Fibroblast of the conjunctiva (primary cell): ENCODE measurements around the gene CCDC183.
A peak's percentile ranks its signal among the peaks of the same experiment; 100 is the strongest.
"Not testable (repeated sequence)": the region's sequence is repeated elsewhere in the genome, so short reads cannot be mapped to it uniquely, and the experiment has no call there.

Source experiments
- DNase-seq: peaks from one replicate; pipeline ENCODE4 v3.0.0-alpha.2; 2010; ENCODE audit warnings: low read depth

CCDC183 gene

DNA sequence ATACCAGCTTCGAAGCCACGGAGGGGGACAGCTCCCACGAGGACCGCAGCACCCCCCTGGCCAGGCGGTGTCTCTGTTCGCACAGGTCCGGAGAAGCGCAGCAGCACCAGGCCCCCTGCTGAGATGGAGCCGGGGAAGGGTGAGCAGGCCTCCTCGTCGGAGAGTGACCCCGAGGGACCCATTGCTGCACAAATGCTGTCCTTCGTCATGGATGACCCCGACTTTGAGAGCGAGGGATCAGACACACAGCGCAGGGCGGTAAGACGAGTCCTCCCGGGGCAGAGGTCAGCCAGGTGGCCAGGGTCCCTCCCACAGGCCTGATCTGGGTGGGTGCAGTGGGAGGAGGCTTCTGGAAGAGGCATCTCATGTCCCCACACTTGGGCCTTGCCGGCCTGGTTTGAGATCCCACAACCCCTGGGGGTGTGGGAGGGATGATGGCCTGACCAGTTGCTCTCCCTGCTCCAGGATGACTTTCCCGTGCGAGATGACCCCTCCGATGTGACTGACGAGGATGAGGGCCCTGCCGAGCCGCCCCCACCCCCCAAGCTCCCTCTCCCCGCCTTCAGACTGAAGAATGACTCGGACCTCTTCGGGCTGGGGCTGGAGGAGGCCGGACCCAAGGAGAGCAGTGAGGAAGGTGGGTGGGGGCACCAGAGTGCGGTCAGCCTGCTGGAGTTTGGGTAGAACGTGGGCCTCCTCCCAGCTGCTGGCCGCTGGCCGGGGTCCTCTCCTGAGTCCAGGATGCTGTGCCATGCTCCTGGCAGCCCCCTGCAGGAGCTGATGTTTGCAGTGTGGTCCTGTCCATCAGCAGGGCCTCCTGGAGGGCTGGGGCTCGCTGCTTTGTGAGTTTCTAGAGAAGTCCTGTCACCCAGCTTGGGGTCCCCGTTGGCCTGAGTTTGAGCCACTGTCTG lies 43.3 kb downstream of the CCDC183 start:
- no peak for DNase-seq

DNA sequence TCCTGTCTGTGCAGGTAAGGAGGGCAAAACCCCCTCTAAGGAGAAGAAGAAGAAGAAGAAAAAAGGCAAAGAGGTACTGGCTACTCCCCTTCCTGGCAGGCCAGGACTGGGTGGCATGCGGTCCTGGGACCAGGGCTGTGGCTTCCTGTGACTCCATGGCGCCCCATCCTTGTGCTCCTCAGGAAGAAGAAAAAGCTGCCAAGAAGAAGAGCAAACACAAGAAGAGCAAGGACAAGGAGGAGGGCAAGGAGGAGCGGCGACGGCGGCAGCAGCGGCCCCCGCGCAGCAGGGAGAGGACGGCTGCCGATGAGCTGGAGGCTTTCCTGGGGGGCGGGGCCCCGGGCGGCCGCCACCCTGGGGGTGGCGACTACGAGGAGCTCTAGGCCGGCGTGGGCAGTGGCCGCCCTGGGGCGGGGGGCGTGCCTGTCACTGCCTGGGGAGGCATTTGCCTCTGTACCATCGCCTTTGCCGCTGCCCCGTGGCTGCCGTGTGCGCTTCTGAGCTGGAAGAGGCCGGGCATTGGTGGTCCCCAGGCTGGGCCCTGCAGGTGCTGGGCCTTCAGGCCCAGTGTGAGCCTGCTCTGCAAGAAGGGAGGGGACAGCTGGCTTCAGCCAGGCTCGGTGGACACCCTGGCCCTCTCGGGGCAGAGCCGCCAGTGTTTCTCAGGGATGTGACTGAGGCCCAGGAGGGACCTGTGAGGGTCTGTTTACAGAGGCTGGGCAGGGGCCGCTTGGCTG lies 44.2 kb downstream of the CCDC183 start:
- no peak for DNase-seq

DNA sequence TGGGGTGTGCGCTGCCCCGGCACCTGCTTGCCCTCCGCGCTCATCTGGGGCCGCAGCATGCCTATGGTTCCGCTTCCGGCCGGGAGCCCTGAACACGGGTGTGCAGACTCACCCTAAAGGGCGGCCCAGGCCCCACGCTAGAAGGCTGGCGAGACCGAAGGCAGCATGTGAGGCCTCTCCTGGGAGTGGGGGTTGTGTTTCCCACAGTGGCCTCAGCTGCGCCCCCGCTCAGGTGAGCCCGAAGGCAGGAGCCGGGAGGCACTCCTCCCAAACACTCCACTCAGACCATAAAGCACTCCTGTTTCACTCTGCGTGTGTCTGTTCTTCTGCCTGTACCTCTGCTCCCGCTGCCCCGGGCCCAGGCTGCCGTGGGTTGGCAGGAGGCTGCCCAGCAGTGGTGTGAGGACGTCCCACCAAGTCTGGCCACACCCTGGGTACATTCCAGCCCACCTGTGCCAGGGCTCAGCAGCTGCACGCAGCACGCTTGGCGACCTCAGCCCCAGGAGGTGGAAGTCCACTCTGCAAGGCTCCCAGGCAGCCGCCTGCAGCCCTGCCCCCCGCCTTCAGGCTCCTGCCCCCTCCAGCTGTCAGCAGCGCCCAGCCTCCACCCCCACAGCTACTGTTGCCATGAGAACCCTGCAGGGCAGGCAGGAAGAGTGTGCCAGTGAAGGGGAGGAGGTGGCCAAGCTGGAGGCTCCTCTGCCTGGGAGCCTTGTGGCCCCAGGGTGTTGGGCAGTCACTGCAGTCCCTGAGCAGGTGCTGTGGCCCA lies 44.9 kb downstream of the CCDC183 start:
- DNase-seq: peak; percentile 33

DNA sequence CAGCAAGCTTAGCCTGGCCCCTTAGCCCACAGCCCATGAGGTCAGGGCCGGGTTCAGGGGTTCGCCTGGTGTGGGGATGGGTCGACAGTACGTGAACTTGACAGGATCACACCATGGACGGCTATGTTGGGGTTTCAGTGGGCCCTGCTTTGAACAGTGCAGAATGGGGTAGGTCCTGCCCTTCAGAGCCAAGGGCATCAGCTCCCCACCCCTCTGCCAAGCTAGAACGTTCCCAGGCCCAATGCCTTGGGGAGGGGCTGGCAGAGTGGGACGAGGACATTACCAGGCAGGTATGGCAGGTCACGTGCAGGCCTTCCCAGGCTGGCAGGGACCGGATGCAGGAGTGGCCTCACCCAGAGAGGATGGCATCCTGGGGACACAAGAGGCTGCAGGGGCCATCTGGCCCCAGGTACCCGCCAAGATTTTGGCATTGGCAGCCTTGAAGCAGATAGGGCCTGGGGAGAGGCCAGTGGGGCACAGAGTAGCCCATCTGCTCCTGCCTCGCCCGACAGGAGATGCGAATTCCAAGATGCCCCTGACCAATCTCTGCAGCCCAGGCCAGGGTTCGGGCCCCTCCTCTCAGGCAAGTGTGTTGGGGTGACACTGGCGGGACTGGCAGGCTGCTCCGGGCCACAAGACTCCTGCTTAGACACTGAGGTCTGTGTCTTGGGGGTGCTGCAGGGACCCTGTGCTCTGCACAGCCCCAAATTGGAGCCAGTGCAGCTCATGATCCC lies 45.7 kb downstream of the CCDC183 start:
- DNase-seq: not testable (repeated sequence)

DNA sequence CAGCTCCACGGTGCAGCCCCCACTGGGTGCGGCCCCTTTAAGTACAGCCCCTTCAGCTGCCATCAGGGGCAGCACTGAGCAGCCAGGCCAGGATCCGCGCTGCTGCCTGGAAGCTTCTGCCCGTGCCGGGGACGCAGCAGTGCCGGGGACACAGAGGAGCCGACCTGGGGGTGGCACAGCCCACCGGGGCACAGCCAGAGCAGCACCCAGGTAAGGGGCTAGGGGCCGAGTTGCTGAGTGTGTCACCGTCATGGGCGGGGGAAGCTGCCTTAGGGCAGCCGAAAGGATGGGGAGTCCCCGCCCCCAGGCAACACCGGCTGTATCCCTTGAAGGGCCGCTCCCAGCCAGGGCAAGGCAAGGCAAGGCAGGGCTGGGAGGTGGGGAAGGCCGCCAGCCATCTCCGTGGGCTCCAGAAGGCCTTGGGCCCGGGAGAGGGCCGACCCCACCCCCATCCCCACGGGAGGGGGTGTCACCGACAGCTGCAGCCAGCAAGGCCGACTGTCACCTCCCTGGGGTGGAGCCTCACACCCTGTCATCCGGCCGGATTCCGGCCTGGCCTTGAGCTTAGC lies 46.3 kb downstream of the CCDC183 start, which contains the start of gene AJM1:
TSS of gene AJM1 (plus strand) at position 99 of the 569 bp plus-strand sequence. CDS start 1,937 bp downstream, outside the sequence.
- peak; percentile 53 for DNase-seq

DNA sequence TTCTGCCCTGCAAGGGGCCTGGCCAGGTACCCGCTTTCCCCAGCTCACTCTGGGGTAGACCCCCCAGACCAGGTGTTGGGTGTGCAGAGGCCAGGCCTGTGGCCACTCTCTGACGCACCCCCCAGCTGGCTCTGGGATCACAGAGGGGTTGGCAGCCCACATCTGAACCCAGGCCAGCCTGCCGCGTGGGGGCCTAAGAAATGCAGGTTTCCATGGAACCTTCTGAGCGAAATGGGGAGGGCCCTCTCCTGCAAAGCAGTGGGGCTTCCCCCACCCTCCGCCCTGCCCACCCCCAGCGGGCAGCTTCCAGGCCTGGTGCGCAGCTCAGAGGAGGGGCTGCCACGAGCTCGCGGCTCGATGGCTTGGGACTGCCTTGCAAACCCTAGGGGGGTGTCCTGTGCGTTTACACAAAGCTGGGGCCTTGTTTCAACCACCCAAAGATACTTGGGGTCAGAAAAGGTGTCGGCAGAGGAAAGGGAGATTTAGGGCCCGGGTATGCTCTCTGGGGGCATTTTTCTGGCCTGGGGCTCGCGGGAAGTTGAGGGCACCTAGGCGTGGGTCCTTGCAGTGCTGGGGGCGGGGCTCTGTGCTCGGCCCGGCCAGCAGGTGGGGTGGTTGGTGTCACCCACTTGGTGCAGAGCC lies 47.1 kb downstream of the CCDC183 start:
- DNase-seq: not testable (repeated sequence)

DNA sequence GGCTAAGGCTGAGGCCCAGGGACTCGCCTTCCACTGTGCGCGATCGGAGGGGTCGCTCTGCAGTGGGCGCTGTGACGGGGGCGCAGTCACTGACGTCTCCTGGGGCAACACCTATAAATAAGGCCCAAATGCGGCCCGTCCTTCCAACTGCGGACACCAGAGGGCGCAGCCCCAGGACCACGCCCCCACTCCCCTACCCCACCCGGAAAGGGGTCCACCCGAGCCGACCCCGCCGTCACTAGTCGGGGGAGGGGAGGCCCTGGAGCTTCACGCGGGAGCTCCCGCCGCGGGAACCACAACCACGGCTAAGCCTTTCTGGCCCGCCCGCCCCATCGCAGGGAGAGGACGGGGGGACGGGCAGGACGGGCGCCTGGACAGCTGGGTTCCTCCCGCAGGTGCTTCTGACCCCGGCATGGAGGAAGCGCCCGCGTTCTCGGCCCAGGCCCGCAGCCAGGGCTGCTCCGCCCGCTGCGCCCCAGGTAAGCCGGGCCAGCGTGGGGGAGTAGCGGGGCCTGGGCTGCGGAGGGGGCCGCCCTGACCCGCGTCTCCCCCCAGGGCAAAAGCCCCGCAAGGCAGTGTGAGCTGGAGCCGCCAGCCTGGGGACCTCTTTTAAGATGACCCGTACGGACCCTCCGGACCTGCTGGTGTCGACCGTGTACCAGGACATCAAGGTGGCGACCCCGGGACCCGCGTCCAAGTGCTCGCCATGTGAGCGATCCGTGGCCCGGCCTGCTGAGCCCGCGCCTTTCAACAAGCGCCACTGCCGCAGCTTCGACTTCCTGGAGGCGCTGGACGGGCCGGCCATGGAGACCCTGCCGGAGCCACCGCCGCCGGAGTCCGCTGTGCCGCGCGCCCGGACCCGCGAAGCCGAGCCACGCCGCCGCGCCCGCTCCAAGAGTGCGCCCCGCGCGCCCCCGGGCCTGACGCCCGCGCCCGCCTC lies 47.9 kb downstream of the CCDC183 start:
- DNase-seq: not testable (repeated sequence)

DNA sequence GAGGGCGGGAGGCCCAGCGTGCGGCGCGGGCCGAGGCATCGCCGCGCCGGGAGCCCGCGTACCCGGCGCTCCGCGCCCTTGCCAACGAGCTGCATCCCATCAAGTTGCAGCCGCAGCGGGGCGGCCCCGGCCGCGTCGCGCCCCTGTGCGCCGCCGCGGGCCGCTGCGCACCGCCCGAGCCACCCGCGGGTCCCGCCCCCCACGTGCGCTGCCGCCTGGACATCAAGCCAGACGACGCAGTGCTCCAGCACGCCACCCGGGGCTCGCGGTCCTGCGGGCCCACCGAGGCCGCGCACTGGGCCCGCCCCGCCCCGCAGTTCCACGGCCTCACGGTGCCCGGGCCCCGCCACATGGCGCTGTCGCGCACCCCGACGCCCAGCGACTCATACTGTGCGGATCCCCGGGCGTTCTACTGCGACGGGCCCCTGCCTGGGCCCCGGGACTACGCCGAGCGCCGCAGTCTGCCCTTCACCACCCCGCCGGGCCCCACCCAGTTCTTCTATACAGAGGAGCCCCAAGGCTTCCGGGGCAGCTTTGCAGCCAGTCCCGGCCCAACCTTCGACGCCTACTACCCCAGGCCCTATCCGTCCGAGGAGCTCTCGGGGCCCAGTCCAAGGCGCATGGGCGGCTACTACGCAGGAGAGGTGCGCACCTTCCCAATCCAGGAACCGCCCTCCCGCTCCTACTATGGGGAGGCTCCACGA lies 48.8 kb downstream of the CCDC183 start:
- DNase-seq: no peak

DNA sequence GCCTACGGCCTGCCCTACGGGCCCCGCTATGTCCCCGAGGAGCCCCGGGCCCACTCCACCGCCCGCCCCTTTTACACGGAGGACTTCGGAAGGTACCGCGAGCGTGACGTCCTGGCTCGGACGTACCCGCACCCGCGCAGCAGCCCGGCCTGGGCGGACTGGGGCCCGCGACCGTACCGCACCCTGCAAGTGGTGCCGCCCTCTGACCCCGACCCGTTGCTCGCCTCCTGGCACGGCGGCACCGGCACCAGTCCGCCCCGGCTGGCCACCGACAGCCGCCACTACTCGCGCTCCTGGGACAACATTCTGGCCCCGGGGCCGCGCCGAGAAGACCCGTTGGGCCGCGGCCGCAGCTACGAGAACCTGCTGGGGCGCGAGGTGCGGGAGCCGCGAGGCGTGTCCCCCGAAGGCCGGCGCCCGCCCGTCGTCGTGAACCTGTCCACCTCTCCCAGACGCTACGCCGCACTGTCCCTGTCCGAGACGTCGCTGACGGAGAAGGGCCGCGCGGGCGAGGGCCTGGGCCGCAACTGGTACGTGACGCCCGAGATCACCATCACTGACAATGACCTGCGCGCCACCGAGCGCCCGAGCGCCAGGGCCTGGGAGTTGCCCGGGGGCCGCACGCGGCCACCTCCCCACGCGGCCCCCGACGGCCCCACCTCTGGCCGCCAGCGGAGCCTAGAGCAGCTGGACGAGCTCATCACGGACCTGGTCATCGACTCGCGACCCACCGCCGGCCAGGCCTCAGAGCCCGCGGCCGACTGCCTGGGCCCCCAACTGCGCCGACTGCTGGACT lies 49.5 kb downstream of the CCDC183 start:
- DNase-seq: no peak

DNA sequence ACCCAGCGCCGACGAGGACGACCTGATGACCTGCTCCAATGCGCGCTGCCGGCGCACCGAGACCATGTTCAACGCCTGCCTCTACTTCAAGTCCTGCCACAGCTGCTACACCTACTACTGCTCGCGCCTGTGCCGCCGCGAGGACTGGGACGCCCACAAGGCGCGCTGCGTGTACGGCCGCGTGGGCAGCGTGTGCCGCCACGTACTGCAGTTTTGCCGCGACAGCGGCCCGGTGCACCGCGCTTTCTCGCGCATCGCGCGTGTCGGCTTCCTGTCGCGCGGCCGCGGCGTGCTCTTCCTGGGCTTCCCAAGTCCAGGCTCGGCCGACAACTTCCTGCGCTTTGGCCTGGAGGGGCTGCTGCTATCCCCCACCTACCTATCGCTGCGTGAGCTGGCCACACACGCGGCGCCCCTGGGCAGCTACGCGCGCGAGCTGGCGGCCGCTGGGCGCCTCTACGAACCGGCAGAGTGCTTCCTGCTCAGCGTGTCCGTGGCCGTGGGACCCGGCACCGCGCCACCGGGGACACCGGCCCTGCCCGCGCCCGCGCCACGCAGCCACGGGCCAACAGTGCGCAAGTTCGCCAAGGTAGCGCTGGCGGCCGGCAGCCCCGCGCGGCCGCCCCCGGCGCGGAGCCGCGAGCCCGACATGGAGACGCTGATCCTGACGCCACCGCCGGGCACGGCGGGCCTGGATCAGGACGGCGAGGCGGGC lies 50.4 kb downstream of the CCDC183 start:
- no peak for DNase-seq

DNA sequence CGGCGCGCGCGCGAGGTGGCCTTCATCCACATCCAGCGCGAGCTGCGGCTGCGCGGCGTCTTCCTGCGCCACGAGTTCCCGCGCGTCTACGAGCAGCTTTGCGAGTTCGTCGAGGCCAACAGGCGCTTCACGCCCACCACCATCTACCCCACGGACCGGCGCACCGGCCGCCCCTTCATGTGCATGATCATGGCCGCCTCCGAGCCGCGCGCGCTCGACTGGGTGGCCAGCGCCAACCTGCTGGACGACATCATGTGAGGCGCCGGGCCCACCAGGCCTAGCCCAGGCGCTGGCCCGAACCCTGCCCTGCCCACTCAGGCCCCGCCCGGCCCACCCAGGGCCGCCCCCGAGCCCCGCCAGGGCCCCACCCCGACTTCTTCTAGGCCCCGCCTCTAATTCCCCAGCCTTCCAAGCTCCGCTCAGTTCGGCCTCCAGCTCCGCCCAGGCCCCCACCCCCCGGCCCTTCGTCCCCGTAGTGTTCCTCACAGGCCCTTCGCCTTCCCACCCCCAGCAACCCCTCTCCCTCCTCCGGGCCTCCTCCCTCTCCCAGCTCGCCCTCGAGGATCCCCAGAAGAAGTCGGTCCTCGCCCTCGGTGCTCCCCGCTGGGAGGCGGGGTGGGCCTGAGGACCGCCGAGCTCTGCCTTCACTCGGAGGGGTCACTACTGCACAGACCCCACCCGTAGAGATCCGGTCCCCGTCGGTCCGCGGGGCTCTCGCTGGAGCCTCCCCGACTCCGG lies 51.1 kb downstream of the CCDC183 start:
- DNase-seq: peak; percentile 65

DNA sequence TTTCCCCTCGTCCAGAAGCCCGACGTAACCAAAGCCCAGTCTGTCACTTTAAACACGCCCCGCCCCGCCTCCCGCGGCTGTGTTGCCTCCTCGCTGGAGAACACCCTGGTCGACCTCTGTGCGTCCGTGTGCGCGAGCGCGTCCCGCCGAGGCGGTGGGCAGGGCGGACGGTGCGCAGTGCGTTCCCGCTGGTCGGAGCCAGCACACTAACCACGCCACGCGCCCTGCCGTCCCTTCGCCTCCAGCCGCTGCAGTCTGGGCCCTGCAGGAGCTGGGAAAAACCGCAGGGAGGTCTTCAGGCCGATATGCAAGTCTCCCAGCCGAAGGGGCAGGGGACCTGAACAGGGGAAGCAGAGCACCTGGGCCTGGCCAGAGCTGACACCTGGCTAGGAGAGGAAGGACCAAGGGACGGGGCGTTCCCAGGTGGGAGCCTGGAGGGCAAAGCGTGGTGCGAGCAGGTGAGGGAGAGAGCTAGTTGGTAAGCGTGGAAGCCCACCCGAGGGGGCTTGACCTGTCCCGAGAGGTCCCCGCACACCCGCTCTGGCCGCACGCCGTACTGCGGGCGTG lies 51.8 kb downstream of the CCDC183 start:
- peak; percentile 68 for DNase-seq

DNA sequence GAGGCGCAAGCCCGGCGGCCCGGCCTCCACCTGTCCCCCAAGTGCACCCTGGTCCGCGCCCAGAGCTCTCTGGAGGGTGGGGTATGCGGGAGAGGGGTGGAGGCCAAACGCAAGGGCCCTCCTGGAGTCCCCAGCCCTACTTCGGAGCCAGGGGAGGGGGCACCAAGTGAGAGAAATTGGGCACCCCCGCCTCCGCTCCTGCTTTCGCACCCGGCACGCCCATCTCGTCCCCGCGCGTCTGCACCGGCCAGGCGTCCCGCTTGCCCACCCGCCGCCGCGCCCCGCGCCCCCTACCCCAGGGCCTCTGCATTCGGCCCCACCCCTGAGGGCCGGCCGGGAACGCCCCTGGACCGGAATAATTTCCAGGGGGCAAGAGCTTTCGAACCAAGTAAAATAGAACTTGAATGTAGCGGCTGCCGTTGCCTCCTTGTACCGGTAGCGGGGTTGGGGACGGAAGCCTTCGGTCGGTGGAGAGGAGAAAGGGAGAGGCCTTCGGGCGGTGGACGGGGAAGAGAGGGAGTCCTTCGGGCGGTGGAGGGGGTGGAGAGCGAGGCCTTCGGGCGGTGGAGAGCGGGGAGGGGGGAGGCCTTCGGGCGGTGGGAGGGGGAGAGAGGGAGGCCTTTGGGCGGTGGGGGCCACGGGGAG lies 52.4 kb downstream of the CCDC183 start:
- DNase-seq: no peak

DNA sequence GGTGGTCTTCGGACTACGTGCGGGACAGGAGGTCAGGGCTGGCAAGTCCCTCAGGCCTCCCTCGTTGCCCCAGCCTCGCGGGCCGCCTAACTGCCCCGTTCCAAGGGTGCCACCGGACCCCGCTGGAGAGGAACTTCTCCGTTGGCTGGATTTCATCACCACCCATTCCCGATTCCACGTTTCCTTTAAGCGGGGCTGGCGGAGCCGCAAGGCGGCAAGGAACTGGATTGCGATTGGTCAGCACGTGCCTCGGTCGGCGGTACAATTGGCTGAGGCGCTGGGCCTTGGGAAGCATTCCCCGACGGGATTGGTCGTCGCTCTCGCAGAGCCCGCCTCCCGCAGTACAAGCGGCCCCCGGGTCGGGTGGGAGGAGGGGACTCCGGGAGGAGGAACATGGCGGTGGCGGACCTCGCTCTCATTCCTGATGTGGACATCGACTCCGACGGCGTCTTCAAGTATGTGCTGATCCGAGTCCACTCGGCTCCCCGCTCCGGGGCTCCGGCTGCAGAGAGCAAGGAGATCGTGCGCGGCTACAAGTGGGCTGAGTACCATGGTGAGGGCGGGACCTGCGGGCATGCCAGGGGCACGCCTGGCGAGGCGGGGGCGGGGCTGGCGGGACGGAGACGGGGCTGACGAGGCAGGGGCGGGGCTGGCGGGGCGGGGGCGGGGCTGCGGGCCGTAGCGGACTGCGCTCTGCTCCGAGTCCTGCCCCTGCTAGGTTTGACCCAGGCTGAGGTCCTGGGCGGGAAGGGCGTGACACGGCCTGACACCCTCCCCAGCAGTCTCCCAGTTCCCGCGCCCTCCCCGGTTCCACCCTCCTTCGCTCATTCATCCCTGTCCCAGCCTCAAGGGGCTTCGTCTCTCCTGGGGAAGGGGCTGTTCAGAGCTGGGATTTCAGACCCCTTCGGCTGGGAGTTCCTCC lies 53.2 kb downstream of the CCDC183 start, which contains the start of gene PHPT1:
TSS of gene PHPT1 (plus strand) at position 372 of the 922 bp plus-strand sequence. CDS start at position 394, 22 bp downstream.
- peak; percentile 99 for DNase-seq
